Progenitor cell of endocrine pancreas (in vitro differentiated cells): Measurements from ENCODE around the gene LRGUK. TPM values are rescaled to one million over a fixed set of nuclear protein-coding genes. Genes with fewer than 3 reads are reported as not detected.

Experiments used
- DNase-seq: peaks from one replicate; pipeline ENCODE4 v3.0.0; 2021; ENCODE audit warnings: low spot score; ENCODE audit not compliant: unreplicated experiment
- H3K27ac Mint-ChIP-seq: 2 replicates; pipeline ENCODE4 v1.8.0; 2021; ENCODE audit warnings: mild to moderate bottlenecking, moderate library complexity, mixed read lengths
- H3K27me3 Mint-ChIP-seq: 2 replicates; pipeline ENCODE4 v1.8.0; 2021; ENCODE audit warnings: mixed read lengths
- H3K36me3 Mint-ChIP-seq: 2 replicates; pipeline ENCODE4 v1.8.0; 2022; ENCODE audit warnings: mixed read lengths; ENCODE audit not compliant: insufficient read depth
- H3K4me1 Mint-ChIP-seq: 2 replicates; pipeline ENCODE4 v1.8.0; 2021; ENCODE audit warnings: low read depth, mixed read lengths
- H3K4me3 Mint-ChIP-seq: 2 replicates; pipeline ENCODE4 v1.8.0; 2021; ENCODE audit warnings: low read depth, mild to moderate bottlenecking, moderate library complexity, mixed read lengths
- H3K9me3 Mint-ChIP-seq: 2 replicates; pipeline ENCODE4 v1.8.0; 2021; ENCODE audit warnings: low read depth, mixed read lengths
- total RNA-seq: library from RNA; stranded (reverse); gene quantifications from 2 replicates; pipeline ENCODE4 v1.2.1, GENCODE V29; 2021
- TF ChIP-seq, protein P1 (sequence below): fragments of 200-600 bp; sonication (generic); IDR thresholded peaks from one replicate; pipeline ENCODE4 v1.5.0; 2021; ENCODE audit warnings: antibody characterized with exemption, mild to moderate bottlenecking; ENCODE audit not compliant: unreplicated experiment

LRGUK gene
- total RNA-seq, 1 donor from 2014 or later: 2.6 TPM

DNA sequence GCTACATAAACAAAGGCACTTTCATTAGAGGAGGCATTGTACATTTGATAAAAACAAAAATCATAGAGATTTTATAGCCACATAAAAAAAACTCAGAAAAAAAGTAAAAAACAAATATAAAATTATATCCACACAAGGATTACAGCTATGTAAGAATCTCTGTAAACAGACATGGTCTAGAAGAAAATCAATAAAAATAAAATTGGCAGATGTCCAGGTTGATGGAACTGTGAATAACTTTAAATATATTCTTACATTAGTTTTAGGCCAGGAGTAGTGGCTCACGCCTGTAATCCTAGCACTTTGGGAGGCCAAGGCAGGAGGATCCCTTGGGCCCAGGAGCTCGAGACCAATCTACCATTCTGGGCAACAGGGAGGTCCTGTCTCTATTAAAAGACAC lies 170.3 kb downstream of the LRGUK start:
- TF ChIP-seq, protein P1, sequence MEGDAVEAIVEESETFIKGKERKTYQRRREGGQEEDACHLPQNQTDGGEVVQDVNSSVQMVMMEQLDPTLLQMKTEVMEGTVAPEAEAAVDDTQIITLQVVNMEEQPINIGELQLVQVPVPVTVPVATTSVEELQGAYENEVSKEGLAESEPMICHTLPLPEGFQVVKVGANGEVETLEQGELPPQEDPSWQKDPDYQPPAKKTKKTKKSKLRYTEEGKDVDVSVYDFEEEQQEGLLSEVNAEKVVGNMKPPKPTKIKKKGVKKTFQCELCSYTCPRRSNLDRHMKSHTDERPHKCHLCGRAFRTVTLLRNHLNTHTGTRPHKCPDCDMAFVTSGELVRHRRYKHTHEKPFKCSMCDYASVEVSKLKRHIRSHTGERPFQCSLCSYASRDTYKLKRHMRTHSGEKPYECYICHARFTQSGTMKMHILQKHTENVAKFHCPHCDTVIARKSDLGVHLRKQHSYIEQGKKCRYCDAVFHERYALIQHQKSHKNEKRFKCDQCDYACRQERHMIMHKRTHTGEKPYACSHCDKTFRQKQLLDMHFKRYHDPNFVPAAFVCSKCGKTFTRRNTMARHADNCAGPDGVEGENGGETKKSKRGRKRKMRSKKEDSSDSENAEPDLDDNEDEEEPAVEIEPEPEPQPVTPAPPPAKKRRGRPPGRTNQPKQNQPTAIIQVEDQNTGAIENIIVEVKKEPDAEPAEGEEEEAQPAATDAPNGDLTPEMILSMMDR: no peak
- no peak overlapping the region for H3K27ac Mint-ChIP-seq
- H3K36me3 Mint-ChIP-seq: peaks cover 39% of the 10 kb centered on the region
- peaks cover 2% of the 10 kb centered on the region for H3K9me3 Mint-ChIP-seq
- no peaks in the 10 kb centered on the region for H3K27me3 Mint-ChIP-seq
- no peak overlapping the region for H3K4me3 Mint-ChIP-seq
- peaks cover 4% of the 10 kb centered on the region for H3K4me1 Mint-ChIP-seq
- DNase-seq: no peak

DNA sequence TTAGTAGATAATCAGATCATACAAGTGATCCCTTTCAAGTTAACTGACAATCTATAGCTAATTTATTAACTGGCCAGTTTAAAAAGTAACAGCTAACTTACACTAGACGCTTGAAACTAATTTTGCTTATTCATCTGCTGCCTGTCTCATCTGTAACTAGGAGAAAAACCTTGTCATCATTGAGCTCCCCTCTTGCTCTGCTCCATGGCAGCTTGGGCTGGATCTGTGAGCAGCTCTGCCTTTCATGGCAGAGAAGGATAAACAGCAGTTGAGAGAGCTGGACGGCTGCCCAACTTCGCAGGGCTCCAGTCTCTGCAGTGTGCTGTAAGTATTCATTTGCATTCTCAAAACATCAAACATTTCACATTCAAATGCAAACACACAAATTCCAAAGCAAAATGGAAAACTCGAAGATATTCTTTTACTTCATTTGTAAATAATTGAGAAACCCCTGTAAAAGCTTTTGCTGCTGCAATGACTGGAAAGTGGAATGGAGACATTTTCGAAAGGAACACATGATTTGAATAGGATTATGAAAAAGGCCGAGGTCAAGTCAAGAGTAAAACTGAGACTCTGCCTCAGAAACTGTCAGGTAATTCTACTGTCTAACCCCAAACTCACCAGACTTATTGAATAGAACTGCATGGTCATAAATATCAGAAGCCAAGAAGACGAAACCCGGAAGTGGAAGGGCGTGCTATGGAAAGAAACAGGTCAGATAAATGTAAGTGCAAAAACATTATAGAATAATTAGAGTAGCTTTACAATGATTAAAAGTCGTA lies 172.0 kb downstream of the LRGUK start:
- TF ChIP-seq, protein P1: no peak
- Mint-ChIP-seq H3K4me1 (no peaks in the 10 kb centered on the region), H3K27ac (no peak overlapping the region), H3K4me3 (no peak overlapping the region), H3K27me3 (no peaks in the 10 kb centered on the region), H3K36me3 (peaks cover 35% of the 10 kb centered on the region), H3K9me3 (peaks cover 2% of the 10 kb centered on the region)
- DNase-seq: no peak

DNA sequence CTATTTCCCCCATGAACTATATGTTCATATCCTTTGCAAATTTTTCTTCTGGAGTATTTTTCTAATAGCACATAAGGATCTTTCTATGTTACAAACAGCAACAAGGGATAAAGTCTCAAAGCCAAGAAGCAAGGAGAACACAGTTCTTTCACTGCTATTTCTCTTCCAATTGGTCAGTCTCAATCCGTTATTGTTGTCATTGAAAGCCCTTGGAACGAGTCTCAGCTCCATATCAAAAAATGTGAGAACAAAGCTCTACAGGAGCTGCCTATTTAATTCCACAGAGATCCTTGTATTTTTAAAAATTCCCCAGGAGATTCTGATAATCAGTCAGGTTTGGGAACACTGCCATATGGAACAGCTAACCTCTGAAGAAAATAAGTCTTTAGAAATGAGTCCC lies 173.8 kb downstream of the LRGUK start:
- Mint-ChIP-seq H3K27ac (no peak overlapping the region), H3K4me1 (no peaks in the 10 kb centered on the region), H3K36me3 (peaks cover 27% of the 10 kb centered on the region), H3K9me3 (peaks cover 2% of the 10 kb centered on the region), H3K4me3 (no peak overlapping the region), H3K27me3 (no peaks in the 10 kb centered on the region)
- TF ChIP-seq, protein P1: no peak
- no peak for DNase-seq

DNA sequence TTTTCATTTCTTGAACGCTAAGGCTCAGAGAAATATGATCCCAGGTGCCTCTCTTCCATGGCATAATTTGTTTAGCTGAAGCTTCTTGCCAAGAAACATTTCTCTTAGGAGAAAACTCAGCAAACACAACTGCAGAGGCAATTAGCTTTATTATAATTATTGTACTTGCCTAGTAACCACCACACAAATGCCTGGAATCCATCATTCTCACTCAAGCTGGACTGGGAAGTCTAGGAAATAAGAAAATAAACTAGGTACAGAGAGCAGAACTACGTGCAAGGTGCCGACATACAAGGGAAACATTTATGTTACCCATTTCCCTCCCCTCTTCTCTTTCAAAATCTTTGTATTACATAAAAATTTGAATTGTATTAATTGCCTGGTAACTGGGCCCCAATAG lies 174.5 kb downstream of the LRGUK start:
- TF ChIP-seq, protein P1: no peak
- Mint-ChIP-seq H3K9me3 (no peaks in the 10 kb centered on the region), H3K27ac (no peak overlapping the region), H3K27me3 (no peaks in the 10 kb centered on the region), H3K4me1 (no peaks in the 10 kb centered on the region), H3K36me3 (peaks cover 28% of the 10 kb centered on the region), H3K4me3 (no peak overlapping the region)
- DNase-seq: no peak

DNA sequence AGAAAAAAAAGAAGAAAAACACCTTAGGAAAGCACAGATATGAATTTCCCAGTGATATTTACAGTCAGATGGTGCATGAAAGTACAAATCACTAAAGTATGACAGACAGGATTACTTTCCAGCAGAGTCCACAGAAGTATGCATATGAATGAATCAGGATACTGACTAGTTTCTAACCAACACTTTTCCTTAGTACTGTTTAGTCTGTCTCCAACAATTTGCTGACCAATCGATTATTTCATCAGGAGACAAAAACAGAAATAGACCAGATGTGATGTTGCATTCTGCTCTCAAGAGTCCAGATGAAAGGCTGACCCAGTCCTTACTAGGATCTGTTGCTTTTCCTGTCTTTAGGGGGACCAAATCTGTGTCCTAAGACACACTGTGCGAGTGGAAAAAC lies 175.0 kb downstream of the LRGUK start:
- H3K27ac Mint-ChIP-seq: no peak overlapping the region
- H3K9me3 Mint-ChIP-seq: no peaks in the 10 kb centered on the region
- H3K4me3 Mint-ChIP-seq: no peak overlapping the region
- no peak for DNase-seq
- TF ChIP-seq, protein P1: no peak
- no peaks in the 10 kb centered on the region for H3K27me3 Mint-ChIP-seq
- peaks cover 28% of the 10 kb centered on the region for H3K36me3 Mint-ChIP-seq
- no peaks in the 10 kb centered on the region for H3K4me1 Mint-ChIP-seq
